MM.1S (cell line): ENCODE data around the gene SYT17.

Experiments
- EZH2phosphoT487 ChIP-seq: fragments of 300-600 bp; sonication (generic); IDR thresholded peaks from 2 replicates; pipeline ENCODE4 v1.6.1; 2018; ENCODE audit warnings: antibody characterized with exemption, low read length
- TF ChIP-seq, protein P1 (sequence below): fragments of 300-600 bp; sonication (generic); IDR thresholded peaks from 2 replicates; pipeline ENCODE4 v1.5.1; 2016; ENCODE audit warnings: antibody characterized with exemption, low read length, mixed read lengths

- TF ChIP-seq, protein P1, sequence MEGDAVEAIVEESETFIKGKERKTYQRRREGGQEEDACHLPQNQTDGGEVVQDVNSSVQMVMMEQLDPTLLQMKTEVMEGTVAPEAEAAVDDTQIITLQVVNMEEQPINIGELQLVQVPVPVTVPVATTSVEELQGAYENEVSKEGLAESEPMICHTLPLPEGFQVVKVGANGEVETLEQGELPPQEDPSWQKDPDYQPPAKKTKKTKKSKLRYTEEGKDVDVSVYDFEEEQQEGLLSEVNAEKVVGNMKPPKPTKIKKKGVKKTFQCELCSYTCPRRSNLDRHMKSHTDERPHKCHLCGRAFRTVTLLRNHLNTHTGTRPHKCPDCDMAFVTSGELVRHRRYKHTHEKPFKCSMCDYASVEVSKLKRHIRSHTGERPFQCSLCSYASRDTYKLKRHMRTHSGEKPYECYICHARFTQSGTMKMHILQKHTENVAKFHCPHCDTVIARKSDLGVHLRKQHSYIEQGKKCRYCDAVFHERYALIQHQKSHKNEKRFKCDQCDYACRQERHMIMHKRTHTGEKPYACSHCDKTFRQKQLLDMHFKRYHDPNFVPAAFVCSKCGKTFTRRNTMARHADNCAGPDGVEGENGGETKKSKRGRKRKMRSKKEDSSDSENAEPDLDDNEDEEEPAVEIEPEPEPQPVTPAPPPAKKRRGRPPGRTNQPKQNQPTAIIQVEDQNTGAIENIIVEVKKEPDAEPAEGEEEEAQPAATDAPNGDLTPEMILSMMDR = no peak
- no peak for TF ChIP-seq EZH2phosphoT487
Measured at GRCh38 chr16:19131825-19132218, 36.2 kb upstream of the SYT17 start.
